NCI-H345 treated with DMSO at 0.1 percent for 48 hours (cell line): Measurements from ENCODE around the gene EXOSC7.
"Not testable (repeated sequence)": the region's sequence is repeated elsewhere in the genome, so short reads cannot be mapped to it uniquely, and the experiment has no call there.

ENCODE experiments used
- DNase-seq: peaks from one replicate; lab custom pipeline; 2025; ENCODE audit not compliant: unreplicated experiment; lab: John Stamatoyannopoulos, UW

Gene EXOSC7

GRCh38 chr3:45053805-45054195 is 77.8 kb downstream of the EXOSC7 start:
- not testable (repeated sequence) for DNase-seq

DNA sequence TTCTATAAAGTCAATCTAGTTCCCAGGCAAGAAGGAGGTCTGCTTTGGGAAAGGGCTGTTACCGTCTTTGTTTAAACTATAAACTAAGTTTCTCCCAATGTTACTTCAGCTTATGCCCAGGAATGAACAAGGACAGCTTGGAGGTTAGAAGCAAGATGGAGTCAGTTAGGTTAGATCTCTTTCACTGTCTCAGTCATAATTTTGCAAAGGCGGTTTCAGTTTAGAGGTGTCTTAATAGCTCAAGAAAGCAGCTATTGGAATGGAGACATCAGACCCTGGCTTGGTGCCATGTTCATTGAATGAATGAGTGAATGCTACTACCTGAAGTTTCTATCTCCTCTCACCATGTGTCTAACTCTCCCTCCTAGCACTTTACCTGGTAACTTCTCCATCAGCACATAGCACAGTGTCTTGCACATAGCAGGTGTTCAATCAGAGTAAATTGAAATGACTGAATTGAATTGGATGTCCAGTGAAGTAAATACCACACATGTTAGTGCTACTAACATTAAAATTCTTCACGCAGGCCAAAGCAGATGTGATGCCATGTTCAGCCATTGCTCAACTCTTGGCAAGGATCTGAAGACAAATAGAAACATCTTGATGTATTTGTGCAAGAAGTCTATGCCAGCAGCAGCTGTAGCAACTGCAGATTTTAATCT is 78.3 kb downstream of the EXOSC7 start:
- no peak for DNase-seq

DNA sequence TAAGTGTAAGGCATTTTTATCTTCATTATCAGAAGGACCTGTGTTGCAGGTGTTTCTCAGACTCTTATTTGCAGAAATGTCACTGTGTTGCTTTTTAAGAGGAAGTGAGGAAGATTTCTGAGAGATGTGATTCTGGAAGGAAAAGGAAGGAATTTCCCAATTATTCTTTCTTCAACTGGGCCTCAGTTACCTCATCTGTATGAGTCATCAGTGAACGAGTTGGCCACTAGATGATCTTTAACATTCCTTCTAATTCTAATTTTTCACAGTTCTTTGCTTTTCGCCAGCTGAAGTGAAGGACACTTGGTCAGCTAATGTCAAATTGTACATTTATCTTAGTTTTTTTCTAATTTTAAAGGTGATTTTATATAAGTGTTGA is 79.0 kb downstream of the EXOSC7 start:
- no peak for DNase-seq

DNA sequence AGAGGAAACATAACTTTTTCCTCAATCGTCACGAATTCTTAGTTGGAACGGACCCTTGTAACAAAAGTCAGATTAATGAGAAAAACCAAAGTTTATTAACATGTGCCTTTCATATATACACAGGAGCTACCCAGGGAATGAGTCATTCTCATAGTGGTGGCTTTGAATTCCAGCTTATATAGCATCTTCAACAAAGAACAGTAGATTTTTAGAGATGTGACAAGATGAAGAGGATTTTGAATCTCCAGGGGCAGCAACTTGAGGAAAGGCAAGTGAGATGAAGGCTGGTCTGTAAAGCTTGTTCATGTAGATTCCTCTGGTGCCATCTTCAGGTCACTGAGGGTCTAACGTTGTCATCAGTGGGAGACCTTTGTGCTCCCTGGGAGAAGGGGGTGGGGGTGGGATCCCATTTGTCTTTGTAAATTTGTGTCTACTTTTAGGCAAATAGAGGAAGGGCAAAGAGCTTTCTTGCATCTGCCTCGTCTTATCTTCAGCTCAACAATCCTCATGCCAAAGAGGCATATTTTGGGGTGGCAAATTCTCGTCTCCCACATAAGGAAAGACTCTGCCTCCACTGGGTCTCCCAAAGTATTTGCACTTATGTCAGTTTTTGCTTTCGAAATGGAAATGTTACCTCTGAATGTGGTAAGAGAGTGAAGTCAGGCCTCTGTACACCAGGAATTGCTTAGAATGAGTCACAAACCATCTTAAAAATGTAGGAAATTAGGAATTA is 79.5 kb downstream of the EXOSC7 start:
- no peak for DNase-seq

- DNase-seq = peak; percentile 12
Observed at GRCh38 chr3:45056608-45057301, 80.7 kb downstream of the EXOSC7 start.

DNA sequence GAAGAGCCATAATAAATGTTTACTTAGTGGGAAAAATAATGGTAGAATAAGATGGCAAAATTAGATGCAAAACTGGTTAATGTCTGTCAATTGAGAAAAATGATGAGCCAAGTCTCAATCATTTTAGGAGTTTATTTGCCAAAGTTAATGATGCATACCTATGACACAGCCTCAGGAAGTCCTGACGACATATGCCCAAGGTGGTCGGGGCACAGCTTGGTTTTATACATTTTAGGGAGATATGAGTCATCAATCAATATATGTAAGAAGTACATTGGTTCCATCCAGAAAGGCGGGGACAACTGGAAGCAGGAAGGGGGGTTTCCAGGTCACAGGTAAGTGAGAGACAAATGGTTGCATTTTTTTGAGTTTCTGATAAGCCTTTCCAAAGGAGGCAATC is 81.5 kb downstream of the EXOSC7 start:
- no peak for DNase-seq

DNA sequence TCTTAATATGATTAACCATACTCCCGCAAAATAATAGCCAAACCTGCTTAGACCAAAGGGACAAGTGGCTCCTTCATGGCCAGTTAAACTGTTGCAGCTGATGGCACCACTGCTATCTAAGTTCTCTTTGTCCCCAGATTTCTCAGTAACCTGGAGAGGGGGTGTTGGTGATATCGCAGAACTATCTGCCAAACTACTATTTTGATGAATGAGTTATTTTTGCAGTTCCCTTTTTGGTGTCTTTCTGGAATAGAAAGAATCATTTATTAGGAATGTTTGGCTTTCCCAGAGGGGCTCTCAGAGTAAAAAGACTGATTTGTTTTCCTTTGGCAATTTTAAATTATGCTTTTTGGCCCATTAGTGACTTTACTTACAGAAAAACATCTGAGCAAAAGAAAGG is 83.1 kb downstream of the EXOSC7 start:
- DNase-seq = no peak

DNA sequence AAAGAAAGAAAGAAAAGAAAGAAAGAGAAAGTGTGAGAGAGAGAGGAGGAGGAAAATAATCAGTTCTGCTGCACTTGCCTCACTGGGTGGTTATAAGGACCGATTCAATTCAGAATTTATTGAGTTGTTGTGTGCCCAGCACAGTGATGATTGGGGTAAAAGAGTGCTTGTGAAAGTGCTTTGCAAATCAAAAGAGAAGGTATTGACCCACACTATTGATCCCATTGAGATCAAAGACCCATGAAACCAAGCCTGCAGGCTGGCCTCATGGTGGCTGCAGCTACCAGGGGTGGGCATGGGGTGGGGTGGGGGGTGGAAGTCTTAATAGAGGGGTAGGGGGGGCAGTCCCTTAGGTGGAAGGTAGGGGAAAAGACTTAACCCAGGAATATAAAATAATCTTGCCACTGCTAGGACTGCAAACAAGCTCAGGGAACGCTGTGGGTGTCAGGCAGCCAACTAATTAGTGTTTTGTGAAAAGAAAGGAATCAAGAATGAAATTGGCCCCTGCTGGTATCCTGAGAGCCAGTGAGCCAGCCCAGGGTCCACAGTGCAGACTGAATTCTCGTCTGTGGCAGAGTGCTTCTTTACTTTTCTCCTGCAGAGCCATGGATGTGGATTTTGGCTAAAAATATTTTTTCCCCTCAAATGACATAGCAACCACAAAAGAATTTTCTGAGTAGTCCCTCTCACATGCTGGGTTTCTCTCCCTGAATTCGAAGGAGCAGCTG is 84.3 kb downstream of the EXOSC7 start:
- DNase-seq = no peak
